ENCODE results near the gene UNCX.
"Not testable (repeated sequence)": the region's sequence is repeated elsewhere in the genome, so short reads cannot be mapped to it uniquely, and the experiment has no call there.

UNCX gene

GRCh38 chr7:1211611-1212010, 21.1 kb upstream of the UNCX start:
- no peaks in the 10 kb centered on the region for H3K9me3 ChIP-seq (ENCODE audit: insufficient read depth, low read length)
- H3K79me2 ChIP-seq (ENCODE audit: insufficient read depth, low read length): no peaks in the 10 kb centered on the region
- H3K27me3 ChIP-seq (ENCODE audit: low read length): no peaks in the 10 kb centered on the region
- H3K27ac ChIP-seq (ENCODE audit: low read depth, low read length): no peak overlapping the region
- TF ChIP-seq EZH2phosphoT487 (conservative IDR thresholded peaks at IDR 0.05; ENCODE audit: low read length) (no peak), CTCF (IDR thresholded peaks at IDR 0.05; ENCODE audit: insufficient read depth, low read length, poor library complexity, severe bottlenecking) (no peak)
- no peak overlapping the region for H3K9ac ChIP-seq (ENCODE audit: low read length)
- H3K4me2 ChIP-seq (ENCODE audit: low read depth, low read length, poor library complexity, severe bottlenecking): no peak overlapping the region
- H3K36me3 ChIP-seq (ENCODE audit: low read length): no peaks in the 10 kb centered on the region
- no peak overlapping the region for H3K4me3 ChIP-seq (ENCODE audit: insufficient read depth, low read length, poor library complexity, severe bottlenecking)
- no peaks in the 10 kb centered on the region for H4K20me1 ChIP-seq (ENCODE audit: low read depth, low read length)
- no peaks in the 10 kb centered on the region for H3F3A ChIP-seq (ENCODE audit: insufficient read depth)
- H3K9me2 ChIP-seq (replicated peaks; ENCODE audit: insufficient read depth, low read length): no peaks in the 10 kb centered on the region
- H2AFZ ChIP-seq (ENCODE audit: low read depth, low read length, severe bottlenecking): no peak overlapping the region

GRCh38 chr7:1212025-1212424, 20.6 kb upstream of the UNCX start:
- H3K4me2 ChIP-seq (ENCODE audit: low read depth, low read length, poor library complexity, severe bottlenecking); H3K36me3 ChIP-seq (ENCODE audit: low read length); H3F3A ChIP-seq (ENCODE audit: insufficient read depth); H3K9me3 ChIP-seq (ENCODE audit: insufficient read depth, low read length); H3K27ac ChIP-seq (ENCODE audit: low read depth, low read length); H4K20me1 ChIP-seq (ENCODE audit: low read depth, low read length); H2AFZ ChIP-seq (ENCODE audit: low read depth, low read length, severe bottlenecking); H3K79me2 ChIP-seq (ENCODE audit: insufficient read depth, low read length); H3K9me2 ChIP-seq (replicated peaks; ENCODE audit: insufficient read depth, low read length); H3K27me3 ChIP-seq (ENCODE audit: low read length); H3K4me3 ChIP-seq (ENCODE audit: insufficient read depth, low read length, poor library complexity, severe bottlenecking); H3K9ac ChIP-seq (ENCODE audit: low read length): not testable (repeated sequence)

- Histone ChIP-seq H3K27me3 (ENCODE audit: low read length) (no peaks in the 10 kb centered on the region), H3K36me3 (ENCODE audit: low read length) (no peaks in the 10 kb centered on the region), H3K79me2 (ENCODE audit: insufficient read depth, low read length) (no peaks in the 10 kb centered on the region), H3K27ac (ENCODE audit: low read depth, low read length) (no peak overlapping the region), H3K4me2 (ENCODE audit: low read depth, low read length, poor library complexity, severe bottlenecking) (no peak overlapping the region), H3K9ac (ENCODE audit: low read length) (no peak overlapping the region), H2AFZ (ENCODE audit: low read depth, low read length, severe bottlenecking) (no peak overlapping the region), H3K9me2 (replicated peaks; ENCODE audit: insufficient read depth, low read length) (no peaks in the 10 kb centered on the region), H3F3A (ENCODE audit: insufficient read depth) (no peaks in the 10 kb centered on the region), H4K20me1 (ENCODE audit: low read depth, low read length) (no peaks in the 10 kb centered on the region), H3K9me3 (ENCODE audit: insufficient read depth, low read length) (no peaks in the 10 kb centered on the region), H3K4me3 (ENCODE audit: insufficient read depth, low read length, poor library complexity, severe bottlenecking) (no peak overlapping the region)
- no peak for TF ChIP-seq CTCF (IDR thresholded peaks at IDR 0.05; ENCODE audit: insufficient read depth, low read length, poor library complexity, severe bottlenecking)
- TF ChIP-seq EZH2phosphoT487 (conservative IDR thresholded peaks at IDR 0.05; ENCODE audit: low read length): no peak
Measured at GRCh38 chr7:1214516-1214915, 18.2 kb upstream of the UNCX start.

GRCh38 chr7:1218541-1219165, 14.0 kb upstream of the UNCX start:
- no peaks in the 10 kb centered on the region for H3K36me3 ChIP-seq (ENCODE audit: low read length)
- no peaks in the 10 kb centered on the region for H3K79me2 ChIP-seq (ENCODE audit: insufficient read depth, low read length)
- H3K4me3 ChIP-seq (ENCODE audit: insufficient read depth, low read length, poor library complexity, severe bottlenecking): no peak overlapping the region
- no peaks in the 10 kb centered on the region for H4K20me1 ChIP-seq (ENCODE audit: low read depth, low read length)
- H3F3A ChIP-seq (ENCODE audit: insufficient read depth): no peaks in the 10 kb centered on the region
- no peak overlapping the region for H3K4me2 ChIP-seq (ENCODE audit: low read depth, low read length, poor library complexity, severe bottlenecking)
- TF ChIP-seq EZH2phosphoT487 (conservative IDR thresholded peaks at IDR 0.05; ENCODE audit: low read length) (no peak), CTCF (IDR thresholded peaks at IDR 0.05; ENCODE audit: insufficient read depth, low read length, poor library complexity, severe bottlenecking) (no peak)
- no peaks in the 10 kb centered on the region for H3K9me2 ChIP-seq (replicated peaks; ENCODE audit: insufficient read depth, low read length)
- H3K9ac ChIP-seq (ENCODE audit: low read length): no peak overlapping the region
- no peaks in the 10 kb centered on the region for H3K9me3 ChIP-seq (ENCODE audit: insufficient read depth, low read length)
- H3K27me3 ChIP-seq (ENCODE audit: low read length): no peaks in the 10 kb centered on the region
- no peak overlapping the region for H3K27ac ChIP-seq (ENCODE audit: low read depth, low read length)
- no peak overlapping the region for H2AFZ ChIP-seq (ENCODE audit: low read depth, low read length, severe bottlenecking)
